Fibroblast of skin of abdomen (primary cell): Measurements from ENCODE around the gene ITGA1.
"Not testable (repeated sequence)": the region's sequence is repeated elsewhere in the genome, so short reads cannot be mapped to it uniquely, and the experiment has no call there.

ENCODE experiments used
- DNase-seq: peaks from one replicate; pipeline ENCODE4 v3.0.0-alpha.2; 2013

ITGA1 gene

DNA sequence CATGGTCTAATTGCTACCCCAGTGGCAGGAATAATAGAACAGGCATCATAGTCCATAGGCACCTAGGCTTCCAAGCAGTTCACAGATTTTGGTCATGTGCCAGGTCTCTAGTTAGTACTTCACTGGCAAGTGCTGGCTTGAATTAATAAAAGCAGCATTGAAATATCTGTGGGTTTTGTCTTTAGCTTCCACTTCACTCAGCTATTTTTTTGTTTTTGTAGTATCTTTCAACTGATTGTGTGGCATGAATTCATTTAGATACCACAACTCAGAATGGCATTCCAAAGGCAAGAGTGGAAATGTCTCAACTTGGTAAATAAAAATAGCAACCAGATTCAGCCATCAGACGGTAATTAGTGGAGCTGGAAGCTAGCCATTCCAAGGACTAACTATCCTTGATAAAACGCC is 173.6 kb downstream of the ITGA1 start:
- DNase-seq: peak; percentile 49

DNA sequence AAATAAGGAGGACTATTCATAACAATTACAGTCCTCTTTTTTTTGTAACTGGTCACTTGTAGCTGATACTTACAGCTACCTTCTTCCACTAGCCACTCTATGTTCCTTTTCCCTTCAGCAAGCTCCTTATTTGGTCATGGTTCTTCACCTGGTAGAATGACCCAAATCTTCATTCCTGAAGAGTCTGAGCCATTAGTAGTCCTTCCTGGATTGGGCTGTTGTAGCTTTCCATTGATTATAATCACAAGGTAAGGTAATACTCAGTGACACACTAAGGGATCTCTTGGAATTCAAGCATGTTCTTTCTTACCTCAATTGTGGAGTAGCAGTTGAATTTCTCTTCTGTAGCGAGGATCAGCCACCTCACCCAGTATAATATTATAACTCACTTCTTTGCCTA is 175.9 kb downstream of the ITGA1 start:
- no peak for DNase-seq

DNA sequence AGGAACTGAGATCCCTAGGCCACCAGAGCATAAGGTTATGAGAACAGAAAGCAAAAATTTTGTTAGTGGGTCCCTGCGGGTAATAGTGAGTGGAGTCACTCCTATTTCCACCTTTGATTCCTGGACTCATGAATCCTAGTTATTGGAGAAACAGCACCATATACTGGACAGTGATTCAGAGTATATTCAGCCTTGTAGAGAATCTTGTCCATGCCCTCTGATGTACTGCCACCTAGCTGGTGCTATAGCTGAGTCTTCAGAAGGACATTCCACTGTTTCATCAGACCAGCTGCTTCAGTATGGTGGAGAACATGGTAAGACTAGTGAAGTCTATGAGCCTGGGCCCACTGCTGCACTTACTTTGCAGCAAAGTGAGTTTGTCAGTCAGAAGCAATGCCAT is 176.4 kb downstream of the ITGA1 start:
- no peak for DNase-seq

DNA sequence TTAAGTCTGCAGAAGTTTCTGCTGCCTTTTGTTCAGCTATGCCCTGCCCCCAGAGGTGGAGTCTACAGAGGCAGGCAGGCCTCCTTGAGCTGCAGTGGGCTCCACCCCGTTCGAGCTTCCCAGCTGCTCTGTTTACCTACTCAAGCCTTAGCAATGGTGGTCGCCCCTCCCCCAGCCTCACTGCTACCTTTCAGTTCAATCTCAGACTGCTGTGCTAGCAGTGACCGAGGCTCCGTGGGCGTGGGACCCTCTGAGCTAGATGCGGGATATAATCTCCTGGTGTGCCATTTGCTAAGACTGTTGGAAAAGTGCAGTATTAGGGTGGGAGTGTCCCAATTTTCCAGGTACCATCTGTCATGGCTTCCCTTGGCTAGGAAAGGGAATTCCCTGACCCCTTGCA is 188.4 kb downstream of the ITGA1 start:
- DNase-seq: not testable (repeated sequence)

DNA sequence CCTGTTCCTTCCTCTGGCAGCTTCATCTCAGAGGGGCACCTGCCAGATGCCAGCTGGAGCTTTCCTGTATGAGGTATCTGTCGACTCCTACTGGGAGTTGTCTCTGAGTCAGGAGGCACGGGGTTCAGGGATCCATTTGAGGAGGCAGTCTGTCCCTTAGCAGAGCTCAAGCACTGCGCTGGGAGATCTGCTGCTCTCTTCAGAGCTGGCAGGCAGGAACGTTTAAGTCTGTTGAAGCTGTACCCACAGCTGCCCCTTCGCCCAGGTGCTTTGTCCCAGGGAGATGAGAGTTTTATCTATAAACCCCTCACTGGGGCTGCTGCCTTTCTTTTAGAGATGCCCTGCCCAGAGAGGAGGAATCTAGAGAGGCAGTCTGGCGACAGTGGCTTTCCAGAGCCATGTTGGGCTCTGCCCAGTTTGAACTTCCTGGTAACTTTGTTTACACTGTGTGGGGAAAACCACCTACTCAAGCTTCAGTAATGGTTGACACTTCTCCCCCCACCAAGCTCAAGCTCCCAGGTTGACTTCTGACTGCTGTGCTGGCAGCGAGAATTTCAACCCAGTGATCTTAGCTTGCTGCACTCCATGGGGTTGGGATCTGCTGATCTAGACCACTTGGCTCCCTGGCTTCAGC is 189.7 kb downstream of the ITGA1 start:
- DNase-seq: no peak

DNA sequence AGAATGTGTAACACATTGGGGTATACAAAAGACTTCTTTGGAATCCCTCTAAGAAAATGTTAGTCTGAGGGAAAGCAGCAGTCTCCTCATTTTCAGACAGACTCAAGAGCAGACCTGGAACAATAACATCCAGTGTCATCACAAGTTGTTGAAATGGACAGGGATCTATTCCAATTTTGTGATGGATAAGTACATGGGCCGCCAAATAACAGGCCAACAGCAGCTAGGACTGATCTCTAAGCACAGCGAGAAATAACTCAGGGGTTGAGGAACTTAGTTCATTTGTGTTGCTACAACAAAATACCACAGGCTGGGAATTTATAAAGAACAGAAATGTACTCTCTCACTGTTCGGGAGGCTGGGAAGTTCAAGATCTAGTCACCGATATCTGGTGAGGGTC is 193.8 kb downstream of the ITGA1 start:
- DNase-seq: no peak

DNA sequence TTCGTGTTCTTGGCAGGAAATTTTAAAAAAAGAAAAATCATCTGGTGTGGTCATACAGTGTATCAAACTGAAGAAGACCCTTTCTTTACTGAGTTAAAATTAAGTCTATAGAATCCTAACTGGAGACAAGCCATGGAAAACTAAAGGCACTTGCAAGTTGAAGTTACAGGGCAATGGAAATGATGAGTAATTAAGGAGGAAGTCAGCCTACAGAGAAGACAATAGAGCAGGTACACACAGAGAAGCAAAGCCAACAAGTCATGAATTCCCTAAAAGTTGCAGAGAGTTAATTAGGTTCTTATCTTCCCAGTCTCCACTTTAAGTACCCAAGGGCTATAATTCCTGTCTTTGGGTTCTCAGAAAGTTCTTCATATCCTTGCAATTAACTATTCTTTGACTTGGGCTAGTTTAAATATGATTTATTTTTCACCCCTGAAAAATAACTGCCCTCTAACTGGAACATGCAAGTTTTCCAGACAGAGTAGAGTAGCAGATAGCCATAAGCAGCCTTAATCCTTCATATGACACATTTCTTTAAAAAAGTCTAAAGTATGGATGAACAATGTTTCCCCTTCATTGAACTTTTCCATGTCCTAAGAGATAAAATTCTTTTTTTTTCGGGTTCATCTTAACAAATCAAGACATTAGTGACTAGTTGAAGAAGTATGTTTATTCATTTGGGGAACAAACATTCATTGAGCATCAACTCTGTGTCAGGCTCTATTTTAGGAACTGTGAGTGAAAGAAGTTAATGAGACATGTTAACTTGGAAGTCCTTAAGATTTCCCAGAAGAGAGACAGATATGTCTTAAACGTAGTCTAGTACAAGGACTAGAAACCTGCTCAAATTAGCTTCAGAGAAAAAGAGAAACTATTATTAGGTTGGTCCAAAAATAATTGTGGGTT is 196.3 kb downstream of the ITGA1 start:
- no peak for DNase-seq

DNA sequence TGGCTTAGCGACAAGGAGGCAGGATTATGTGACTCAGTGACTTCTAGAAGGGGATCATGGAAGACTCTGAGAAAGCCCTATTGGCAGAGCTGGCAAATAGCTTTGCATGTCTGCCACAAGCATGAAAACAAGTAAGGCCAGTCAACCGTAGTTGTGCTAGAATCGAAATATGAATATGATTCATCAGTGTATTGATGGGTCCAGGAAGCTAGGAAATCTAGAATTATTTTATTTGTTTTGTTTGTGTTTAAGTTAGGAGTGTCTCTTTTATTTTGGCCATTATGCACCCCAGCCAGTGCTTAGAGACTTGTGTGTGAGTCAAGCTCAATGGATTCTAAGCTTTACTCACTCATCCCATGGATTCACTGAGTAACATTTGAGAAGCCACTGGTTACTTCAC is 197.6 kb downstream of the ITGA1 start:
- DNase-seq: no peak

DNA sequence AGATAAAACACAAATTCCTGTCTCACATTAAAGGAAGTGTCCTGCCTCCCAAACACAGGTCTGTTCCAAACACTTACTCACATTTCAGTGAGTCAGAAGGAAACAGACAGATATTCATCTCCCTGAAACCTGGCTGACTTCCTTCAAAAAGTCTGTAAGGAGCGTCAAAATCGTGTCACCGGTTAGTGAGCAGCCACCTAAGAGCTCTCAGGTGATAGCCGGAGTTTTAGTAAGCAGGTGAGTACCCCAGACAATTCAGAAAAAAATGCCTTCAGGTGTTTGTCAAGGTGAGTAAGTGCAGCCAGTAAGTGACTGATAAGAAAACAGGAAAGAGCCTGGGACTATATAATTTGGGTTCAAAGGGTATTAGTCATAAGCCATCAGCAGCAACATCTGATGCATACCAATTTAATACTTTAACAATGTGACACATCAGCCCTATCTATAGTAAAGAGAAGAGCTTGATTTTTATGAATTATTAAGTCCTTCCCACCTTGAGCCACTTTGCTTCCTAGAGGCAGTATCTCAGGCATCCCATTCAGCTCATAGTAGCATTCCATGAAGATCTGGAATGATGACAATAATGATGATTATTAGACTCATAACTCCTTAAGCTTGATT is 200.1 kb downstream of the ITGA1 start:
- peak; percentile 52 for DNase-seq

DNA sequence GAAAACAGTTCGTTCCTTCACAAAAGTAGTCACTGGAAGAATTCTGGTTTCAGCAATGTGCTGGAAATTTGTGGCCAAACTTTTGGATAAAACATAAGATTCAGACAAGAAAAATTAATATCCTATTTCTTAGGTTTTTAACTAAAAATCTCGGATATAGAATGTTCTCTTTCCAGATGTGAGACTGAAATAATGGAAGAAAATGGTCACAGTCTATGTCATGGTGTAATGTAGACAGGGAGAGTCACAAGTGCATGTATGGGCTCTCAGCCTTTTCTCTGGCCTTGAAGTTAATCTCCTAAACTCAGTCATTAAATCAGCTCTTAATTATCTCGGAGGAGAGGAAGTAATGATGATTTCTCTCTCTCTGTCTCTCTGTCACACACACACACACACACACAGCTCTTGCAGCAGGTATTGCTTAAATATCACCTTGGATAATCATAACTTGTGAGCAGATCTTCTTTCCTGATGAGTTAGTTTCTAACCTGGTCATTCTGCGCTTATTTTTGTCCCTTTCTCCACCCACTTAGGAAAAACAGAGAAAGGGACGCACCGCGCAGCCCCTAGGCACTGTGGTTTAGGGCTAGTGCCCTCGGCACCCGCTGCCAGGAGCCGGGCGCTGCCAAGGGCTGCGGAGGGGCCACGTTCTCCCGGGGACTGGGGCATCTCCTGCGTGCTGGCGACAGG is 200.8 kb downstream of the ITGA1 start:
- no peak for DNase-seq

DNA sequence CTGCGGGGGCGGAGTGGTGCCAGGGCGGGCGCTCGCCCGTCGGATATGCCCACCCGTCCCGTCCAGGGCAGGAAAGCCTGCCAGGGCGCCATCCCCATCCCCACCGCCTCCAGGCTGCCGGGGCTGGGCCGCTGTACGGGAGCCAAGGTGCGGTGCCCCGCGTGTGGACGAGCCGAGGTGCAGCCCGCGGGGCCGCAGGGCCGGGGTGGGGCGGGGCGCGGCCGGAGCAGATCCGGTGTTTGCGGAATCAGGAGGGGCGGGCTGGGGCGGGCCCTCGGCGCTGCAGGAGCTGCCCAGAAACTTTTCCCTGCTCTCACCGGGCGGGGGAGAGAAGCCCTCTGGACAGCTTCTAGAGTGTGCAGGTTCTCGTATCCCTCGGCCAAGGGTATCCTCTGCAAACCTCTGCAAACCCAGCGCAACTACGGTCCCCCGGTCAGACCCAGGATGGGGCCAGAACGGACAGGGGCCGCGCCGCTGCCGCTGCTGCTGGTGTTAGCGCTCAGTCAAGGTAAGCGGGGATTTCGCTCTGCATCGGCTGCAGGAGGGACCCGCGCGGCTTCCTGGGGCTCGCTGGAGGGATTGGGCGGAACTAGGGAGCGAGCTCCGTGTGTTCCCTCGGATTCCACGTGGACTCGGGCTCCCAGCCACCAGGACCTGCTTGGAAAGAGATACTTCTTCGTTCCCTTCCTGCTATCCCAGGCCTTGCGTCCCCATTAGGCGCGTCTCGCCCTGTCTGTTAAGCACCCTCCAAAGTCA is 201.5 kb downstream of the ITGA1 start, which contains the start of gene ITGA2:
Gene ITGA2, plus strand, starts transcription at position 328 of the 756 bp plus-strand sequence. Its CDS starts 117 bp downstream, at position 445.
- peak; percentile 41 for DNase-seq

DNA sequence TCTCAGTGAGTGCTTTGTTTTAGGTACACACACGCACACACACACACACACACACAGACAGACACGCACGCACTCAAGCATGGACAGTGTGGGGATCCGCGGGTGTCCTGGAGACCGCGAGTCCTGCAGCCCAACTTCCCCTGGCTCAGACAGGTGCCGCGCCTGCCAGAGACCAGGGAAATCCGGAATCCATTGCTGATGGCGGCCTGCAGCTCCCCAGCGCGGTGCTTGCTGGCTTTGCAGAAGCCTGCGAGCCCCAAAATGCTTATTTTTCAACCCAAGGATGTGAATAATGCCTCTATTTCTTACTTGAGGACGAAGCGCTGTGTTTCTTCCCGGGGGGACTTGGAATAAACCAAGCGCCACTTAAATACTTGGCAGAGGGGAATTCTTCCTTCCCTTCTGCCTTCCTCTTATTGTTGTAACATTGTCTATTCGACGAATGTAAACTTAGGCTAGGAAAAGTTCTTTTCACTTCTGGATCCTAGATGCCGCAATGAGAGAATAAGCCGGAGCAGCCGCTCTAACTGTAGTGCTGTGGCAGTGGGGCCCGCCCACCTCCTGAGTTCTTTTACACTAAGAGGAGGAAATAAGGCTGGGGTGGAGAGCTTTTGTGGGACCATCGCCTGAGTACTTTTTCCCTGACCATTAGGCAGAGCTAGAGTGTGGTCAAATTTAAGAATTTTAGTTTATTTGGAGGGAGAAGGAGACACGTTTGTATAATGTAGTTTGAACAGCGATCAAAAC is 202.2 kb downstream of the ITGA1 start:
- peak; percentile 36 for DNase-seq

DNA sequence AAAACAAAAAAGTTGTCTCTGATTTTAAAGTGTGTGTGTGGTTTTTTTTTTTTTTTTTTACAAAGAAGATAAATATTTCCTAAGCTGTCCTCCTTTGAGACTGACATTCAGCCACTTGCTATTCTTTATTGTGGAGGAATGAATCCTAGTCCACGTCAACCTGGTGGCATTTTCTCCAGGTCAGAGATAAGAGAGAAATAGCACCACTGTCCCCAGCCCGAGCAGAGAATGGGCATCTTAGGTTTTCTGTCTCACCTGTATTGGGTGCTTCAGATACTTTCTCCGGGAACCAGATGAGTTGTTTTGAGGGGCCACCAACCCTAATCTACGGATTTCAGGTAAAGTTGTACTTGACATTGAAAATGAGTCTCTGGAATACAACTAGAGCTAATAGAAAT is 202.8 kb downstream of the ITGA1 start:
- no peak for DNase-seq

DNA sequence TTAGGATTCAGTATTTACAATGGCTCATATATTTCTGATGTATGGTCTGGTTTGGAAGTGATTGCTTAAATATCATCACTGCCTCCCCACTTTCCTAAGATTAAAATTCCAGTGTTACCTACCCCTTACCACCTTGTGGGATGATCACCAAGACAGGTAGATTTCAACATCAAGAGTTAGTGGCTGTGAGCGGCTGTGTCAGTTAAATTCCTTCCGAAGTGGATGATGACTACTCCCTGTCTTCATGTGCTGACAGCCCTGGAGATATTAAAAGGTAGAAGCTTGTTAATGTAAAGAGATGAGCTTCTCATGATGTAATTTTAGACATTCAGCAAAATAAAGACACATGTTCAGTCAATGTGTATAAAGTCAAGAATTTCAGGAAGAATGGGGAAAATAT is 205.7 kb downstream of the ITGA1 start:
- DNase-seq: no peak

DNA sequence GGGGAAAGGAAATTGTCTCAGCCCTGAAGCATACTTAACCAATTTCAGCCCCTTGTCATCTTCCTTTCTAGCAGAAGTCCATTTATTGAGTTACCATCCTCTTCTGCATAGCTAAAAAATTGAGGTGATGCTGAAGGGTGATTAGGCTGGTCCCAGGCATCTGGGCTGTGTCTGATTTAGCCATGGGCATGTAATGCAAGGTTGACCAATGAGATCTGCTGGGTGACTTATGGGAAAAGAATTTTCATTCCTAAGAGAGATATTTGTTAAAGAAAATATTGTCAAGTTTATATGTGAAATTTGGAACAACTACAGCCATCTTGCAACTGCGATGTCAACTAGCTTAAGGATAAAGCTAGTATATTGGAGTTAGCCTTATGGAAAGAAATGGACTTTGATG is 206.6 kb downstream of the ITGA1 start:
- DNase-seq: peak; percentile 23

DNA sequence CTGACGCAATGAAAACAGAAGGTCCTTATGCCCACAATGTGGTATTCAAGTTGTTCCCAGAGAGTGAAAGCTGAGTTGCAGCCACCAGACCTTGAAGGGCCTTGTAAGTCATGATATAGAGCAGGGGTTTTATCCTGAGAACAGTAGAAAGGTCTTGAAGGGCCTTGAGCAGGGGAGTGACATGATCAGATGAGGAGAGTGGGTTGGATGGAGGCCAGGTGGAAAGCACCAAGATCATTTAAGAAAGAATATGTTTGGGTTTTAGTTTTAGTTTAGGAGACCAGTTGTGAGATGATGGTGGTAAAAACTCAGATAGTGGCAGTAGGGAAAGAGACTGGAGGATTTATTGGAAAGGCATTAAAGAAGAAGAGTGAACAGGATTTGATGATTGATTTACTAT is 207.4 kb downstream of the ITGA1 start:
- no peak for DNase-seq

DNA sequence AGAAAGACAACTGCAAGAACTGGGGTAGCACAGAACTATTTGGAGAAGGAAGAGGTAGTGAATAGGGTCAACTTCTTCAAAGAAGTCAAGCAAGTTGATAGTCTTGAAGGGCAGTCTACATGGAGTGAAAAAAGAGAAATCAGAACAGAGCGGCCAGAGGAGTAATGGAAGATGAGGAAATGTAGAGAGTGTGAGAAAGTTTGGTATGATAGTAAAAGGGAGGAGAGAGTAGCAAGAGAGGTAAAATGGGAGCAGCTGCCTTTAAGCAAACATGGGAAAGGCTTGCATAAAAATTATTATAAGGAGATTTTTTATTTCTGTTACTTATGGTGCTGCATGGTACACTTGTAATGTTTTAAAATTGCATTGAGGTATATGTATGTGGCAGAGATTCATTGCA is 208.2 kb downstream of the ITGA1 start:
- no peak for DNase-seq

DNA sequence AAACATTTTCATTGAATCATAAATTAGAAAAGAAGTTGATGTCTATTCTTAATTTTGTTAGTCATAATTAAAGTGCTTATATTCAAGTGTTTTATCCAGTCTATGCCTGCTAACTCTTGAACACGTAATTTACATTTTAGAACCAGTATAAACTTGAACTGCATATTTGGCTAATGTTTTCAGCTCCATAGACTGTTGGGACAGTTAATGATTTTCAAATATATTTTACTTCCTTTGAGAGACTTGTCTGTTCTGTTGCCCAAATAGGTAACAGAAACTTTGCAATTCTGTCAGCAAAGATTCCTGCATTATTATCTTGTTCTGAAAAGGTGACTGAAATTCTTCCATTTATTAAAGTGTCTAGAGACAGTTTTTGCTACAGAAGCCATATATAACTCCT is 209.3 kb downstream of the ITGA1 start:
- DNase-seq: no peak

DNA sequence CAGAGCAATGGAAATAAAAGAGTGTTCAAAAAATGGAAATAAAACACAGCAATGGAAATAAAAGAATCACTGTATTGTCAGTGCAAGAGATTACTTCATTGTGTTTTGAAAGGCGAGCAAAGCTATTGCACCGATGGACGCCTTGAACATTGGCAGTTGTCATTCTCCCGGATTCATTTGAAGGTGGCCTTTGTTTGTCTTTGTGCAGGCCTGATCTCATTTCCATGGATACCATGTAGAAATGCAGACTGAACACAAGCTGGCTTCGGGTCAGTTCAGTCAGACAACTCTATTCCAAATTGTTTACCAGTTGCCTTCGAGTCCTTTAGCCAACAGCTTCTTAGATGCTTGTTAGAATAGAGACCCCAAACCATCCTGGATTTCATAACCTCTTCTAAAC is 209.7 kb downstream of the ITGA1 start:
- no peak for DNase-seq

DNA sequence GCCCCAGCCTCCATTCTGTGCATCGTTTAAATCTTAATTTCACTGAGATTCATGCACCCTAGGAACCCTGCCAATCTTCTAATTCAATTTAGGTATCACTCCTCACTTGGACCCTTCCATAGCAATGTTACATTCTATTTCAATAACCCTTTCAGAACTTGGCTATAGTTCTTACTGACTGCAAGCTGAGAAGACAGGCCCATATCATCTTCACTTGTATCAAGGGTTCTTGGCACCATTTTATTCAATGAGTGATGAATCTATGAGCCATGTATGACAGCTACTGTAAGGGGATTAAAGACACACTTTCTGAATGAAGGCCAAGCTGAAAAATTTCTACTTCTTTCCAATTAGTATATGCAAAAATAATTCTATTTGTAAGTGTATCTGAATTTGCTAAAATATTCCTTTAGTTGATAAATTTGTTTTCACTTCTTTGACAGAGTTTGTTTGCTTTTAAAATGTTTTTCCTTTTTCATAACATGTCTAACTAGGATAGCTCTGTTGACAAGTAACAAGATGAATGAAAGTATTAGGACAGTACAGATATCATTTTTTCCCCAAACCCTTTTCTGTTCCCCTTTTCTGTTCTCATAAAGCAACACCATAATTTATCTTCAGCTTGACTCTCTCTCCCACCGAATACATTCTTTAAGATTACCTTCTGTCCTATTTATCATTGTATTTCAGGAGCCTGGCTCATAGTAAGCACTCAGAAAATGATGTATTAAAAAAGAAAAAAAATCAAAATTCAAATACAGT is 211.0 kb downstream of the ITGA1 start:
- no peak for DNase-seq
